A673 (cell line): ENCODE measurements around the gene C2orf72. TPM values are rescaled to one million over a fixed set of nuclear protein-coding genes. Genes with fewer than 3 reads are reported as not detected.
"Not testable (repeated sequence)": the region's sequence is repeated elsewhere in the genome, so short reads cannot be mapped to it uniquely, and the experiment has no call there.

Experiments
- BruUV-seq: library from RNA; stranded (reverse); fragments of 400-500 nt; replicated peaks from 2 replicates; lab custom pipeline; 2021; lab: Mats Ljungman, UMichigan
- CTCF ChIA-PET: fragments of 300-600 bp; sonication (Branson Sonifier 250); formaldehyde crosslinking; loops from one replicate; lab custom pipeline; 2022; ENCODE audit warnings: antibody characterized with exemption; lab: Charles Lee
- POLR2A ChIA-PET: fragments of 300-600 bp; sonication (Branson Sonifier 250); formaldehyde crosslinking; loops from one replicate; lab custom pipeline; 2022; ENCODE audit warnings: antibody characterized with exemption; ENCODE audit not compliant: low non-redundant PET; lab: Charles Lee
- DNase-seq: peaks from one replicate; pipeline ENCODE4 v3.0.0-alpha.2; 2015; ENCODE audit warnings: low spot score
- H3K27ac ChIP-seq: fragments of 200-600 bp; sonication (generic); 2 replicates; pipeline ENCODE4 v1.5.1; 2016; ENCODE audit warnings: mixed run types, low read depth, mild to moderate bottlenecking, mixed read lengths, antibody characterized with exemption, low read length; ENCODE audit not compliant: poor library complexity, severe bottlenecking
- H3K27me3 ChIP-seq: fragments of 200-600 bp; sonication (generic); replicated peaks from 2 replicates; pipeline ENCODE4 v1.6.1; 2017; ENCODE audit warnings: mixed run types, low read depth, mild to moderate bottlenecking, mixed read lengths, antibody characterized with exemption, low read length; ENCODE audit not compliant: insufficient read depth, poor library complexity
- H3K36me3 ChIP-seq: fragments of 200-600 bp; sonication (generic); 2 replicates; pipeline ENCODE4 v1.6.1; 2016; ENCODE audit warnings: mixed run types, mild to moderate bottlenecking, mixed read lengths, antibody characterized with exemption, low read length; ENCODE audit not compliant: insufficient read depth, poor library complexity, severe bottlenecking
- H3K4me1 ChIP-seq: fragments of 200-600 bp; sonication (generic); 2 replicates; pipeline ENCODE4 v1.6.1; 2017; ENCODE audit warnings: mixed run types, mild to moderate bottlenecking, mixed read lengths, antibody characterized with exemption, low read length; ENCODE audit not compliant: insufficient read depth, poor library complexity, severe bottlenecking
- H3K4me3 ChIP-seq: fragments of 200-600 bp; sonication (generic); 2 replicates; pipeline ENCODE4 v1.5.1; 2016; ENCODE audit warnings: low read depth, mixed run types, mild to moderate bottlenecking, mixed read lengths, low read length; ENCODE audit not compliant: poor library complexity, severe bottlenecking
- H3K9me3 ChIP-seq: fragments of 200-600 bp; sonication (generic); 2 replicates; pipeline ENCODE4 v1.6.1; 2016; ENCODE audit warnings: mixed run types, low read depth, mild to moderate bottlenecking, mixed read lengths, antibody characterized with exemption, low read length; ENCODE audit not compliant: poor library complexity, severe bottlenecking
- CTCF ChIP-seq: fragments of 300-800, 200-600 bp; sonication (generic); conservative IDR thresholded peaks from 2 replicates; pipeline ENCODE4 v1.5.1; 2017; ENCODE audit warnings: low read depth, mild to moderate bottlenecking, antibody characterized with exemption, low read length, moderate library complexity, mixed read lengths
- EZH2 ChIP-seq: fragments of 200-600 bp; sonication (generic); IDR thresholded peaks from 2 replicates; pipeline ENCODE4 v1.6.1; 2017; ENCODE audit warnings: borderline replicate concordance, low read depth, mild to moderate bottlenecking, mixed read lengths, antibody characterized with exemption, low read length; ENCODE audit not compliant: poor library complexity, severe bottlenecking
- intact Hi-C: fragments of 100-400 bp; cut with micrococcal nuclease; formaldehyde crosslinking; loops from one replicate; pipeline ENCODE4 v1.10.0; 2022; ENCODE audit not compliant: unreplicated experiment
- total RNA-seq: library from RNA; stranded (reverse); gene quantifications from 2 replicates; pipeline ENCODE4 v1.2.3, GENCODE V29; 2021

The C2orf72 gene
- total RNA-seq, 1 experiment from 2014 or later, result not detected

GRCh38 chr2:231062776-231063175 is 25.5 kb downstream of the C2orf72 start:
- Histone ChIP-seq H3K9me3 (no peaks in the 10 kb centered on the region), H3K27ac (no peak overlapping the region), H3K4me1 (peaks cover 22% of the 10 kb centered on the region), H3K27me3 (no peaks in the 10 kb centered on the region), H3K4me3 (no peak overlapping the region), H3K36me3 (peaks cover 66% of the 10 kb centered on the region)
- ChIA-PET CTCF (no interaction called here), POLR2A (no interaction called here)
- no peak for DNase-seq
- TF ChIP-seq CTCF (no peak), EZH2 (no peak)
- intact Hi-C loops, result no loop called here
- BruUV-seq, result no TSS peak

- Histone ChIP-seq H3K9me3 (no peaks in the 10 kb centered on the region), H3K27me3 (no peaks in the 10 kb centered on the region), H3K4me3 (no peak overlapping the region), H3K4me1 (peaks cover 16% of the 10 kb centered on the region), H3K27ac (no peak overlapping the region), H3K36me3 (peaks cover 72% of the 10 kb centered on the region)
- ChIA-PET POLR2A (interaction anchor here (0.7 kb wide), 1 partner anchor 239 kb away, joined by 6 read pairs; no protein-coding TSS in a partner anchor), CTCF (interaction anchor here (0.6 kb wide), 1 partner anchor 17 kb away, joined by 6 read pairs; no protein-coding TSS in a partner anchor)
- no TSS peak for BruUV-seq
- intact Hi-C loops, result no loop called here
- DNase-seq, result no peak
- no peak for TF ChIP-seq CTCF
- TF ChIP-seq EZH2, result no peak
These were observed 26.0 kb downstream of the C2orf72 start for GRCh38 chr2:231063347-231063746.

GRCh38 chr2:231065966-231066365 is 28.6 kb downstream of the C2orf72 start:
- CTCF ChIA-PET, result no interaction called here

GRCh38 chr2:231067531-231067930 is 30.2 kb downstream of the C2orf72 start:
- H3K4me3 ChIP-seq, CTCF ChIA-PET, H3K27me3 ChIP-seq, POLR2A ChIA-PET, H3K27ac ChIP-seq, intact Hi-C loops, H3K9me3 ChIP-seq, BruUV-seq, DNase-seq, H3K4me1 ChIP-seq: not testable (repeated sequence)
- peaks cover 98% of the 10 kb centered on the region for H3K36me3 ChIP-seq

More at GRCh38 chr2:231065966-231066365, 28.6 kb downstream of the C2orf72 start:
- H3K27ac ChIP-seq, result no peak overlapping the region
- intact Hi-C loops, result no loop called here
- POLR2A ChIA-PET, result no interaction called here
- no peak for DNase-seq
- no TSS peak for BruUV-seq
- no peaks in the 10 kb centered on the region for H3K27me3 ChIP-seq
- no peaks in the 10 kb centered on the region for H3K4me1 ChIP-seq
- H3K9me3 ChIP-seq, result no peaks in the 10 kb centered on the region
- H3K4me3 ChIP-seq, result no peak overlapping the region
- TF ChIP-seq CTCF (no peak), EZH2 (no peak)
- peaks cover 98% of the 10 kb centered on the region for H3K36me3 ChIP-seq
